ENCODE results near the gene CCBE1. TPM values are rescaled to one million over a fixed set of nuclear protein-coding genes. Genes with fewer than 3 reads are reported as not detected.

CCBE1 gene
- total RNA-seq = 10 to 100 TPM in 1 of 10 donors, 1 to 10 TPM in 6, under 1 TPM in 3; 0.24 to 10.3 (median 2.2) TPM
- polyA plus RNA-seq = under 1 TPM; 0.29 to 0.83 TPM
- long read RNA-seq, donor 1, partial matches to known transcripts = 0 of 2 reads
- long read RNA-seq, donor 1, other reads (novel, unspliced or antisense) = 2 of 2 reads
- long read RNA-seq, donor 2, full-length matches to known transcripts = 13 of 21 reads
- long read RNA-seq, donor 2, partial matches to known transcripts = 2 of 21 reads
- long read RNA-seq, donor 2, other reads (novel, unspliced or antisense) = 6 of 21 reads
- long read RNA-seq, donor 3 = 0 reads

DNA sequence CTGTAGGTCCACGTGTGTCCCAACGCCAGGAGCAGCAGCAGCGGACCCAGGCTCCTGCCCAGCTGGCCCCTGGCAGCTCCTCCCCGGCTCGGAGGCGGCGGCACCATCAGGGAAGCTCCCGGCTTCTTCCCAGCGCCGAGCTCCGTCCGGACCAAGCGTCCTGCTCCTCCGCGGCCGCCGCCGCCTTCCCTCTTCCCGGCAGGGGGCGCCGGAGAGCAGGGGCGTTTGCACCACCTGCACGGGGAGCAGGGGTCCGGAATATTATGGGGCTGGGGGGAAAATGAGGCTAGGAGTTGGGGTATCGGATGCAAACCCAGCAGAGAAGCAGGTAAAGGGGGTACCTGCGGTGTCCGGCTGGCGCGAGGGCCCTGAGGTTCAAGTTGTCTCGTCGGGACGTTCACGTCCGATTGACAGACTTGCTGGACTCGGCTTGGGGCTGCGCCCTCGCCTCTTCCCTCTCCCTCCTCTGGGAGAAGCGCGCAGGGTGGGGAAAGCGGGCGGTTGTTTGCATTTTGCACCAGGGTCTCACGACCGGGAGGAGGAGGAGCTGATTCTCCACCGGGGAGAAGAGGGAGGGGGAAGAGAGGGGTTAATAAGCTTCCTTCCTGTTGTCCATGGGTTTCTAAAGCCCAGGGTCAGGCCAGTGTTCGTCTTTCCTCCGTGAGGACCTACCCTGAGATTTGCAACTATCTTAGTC lies at the start of gene CCBE1:
TSS of gene CCBE1 (minus strand) at position 188 of the 697 bp plus-strand sequence.
- Histone ChIP-seq H3K9me3 (no peaks in the 10 kb centered on the region), H3K36me3 (no peaks in the 10 kb centered on the region), H3K27me3 (peaks cover 8 to 66% (median 45%) of the 10 kb centered on the region in 7 donors), H3K27ac (peak within 1 kb of the TSS in 3 of 10 donors; percentile 6 to 41 (median 12)), H3K4me3 (peak within 1 kb of the TSS; percentile 9 to 69 (median 49)), H3K4me1 (peaks cover 4 to 25% (median 12%) of the 10 kb centered on the region in 9 donors)
- ATAC-seq (peak; percentile 77 to 92 (median 86)), DNase-seq (peak; percentile 15 to 80)
- TF ChIP-seq, protein P1, sequence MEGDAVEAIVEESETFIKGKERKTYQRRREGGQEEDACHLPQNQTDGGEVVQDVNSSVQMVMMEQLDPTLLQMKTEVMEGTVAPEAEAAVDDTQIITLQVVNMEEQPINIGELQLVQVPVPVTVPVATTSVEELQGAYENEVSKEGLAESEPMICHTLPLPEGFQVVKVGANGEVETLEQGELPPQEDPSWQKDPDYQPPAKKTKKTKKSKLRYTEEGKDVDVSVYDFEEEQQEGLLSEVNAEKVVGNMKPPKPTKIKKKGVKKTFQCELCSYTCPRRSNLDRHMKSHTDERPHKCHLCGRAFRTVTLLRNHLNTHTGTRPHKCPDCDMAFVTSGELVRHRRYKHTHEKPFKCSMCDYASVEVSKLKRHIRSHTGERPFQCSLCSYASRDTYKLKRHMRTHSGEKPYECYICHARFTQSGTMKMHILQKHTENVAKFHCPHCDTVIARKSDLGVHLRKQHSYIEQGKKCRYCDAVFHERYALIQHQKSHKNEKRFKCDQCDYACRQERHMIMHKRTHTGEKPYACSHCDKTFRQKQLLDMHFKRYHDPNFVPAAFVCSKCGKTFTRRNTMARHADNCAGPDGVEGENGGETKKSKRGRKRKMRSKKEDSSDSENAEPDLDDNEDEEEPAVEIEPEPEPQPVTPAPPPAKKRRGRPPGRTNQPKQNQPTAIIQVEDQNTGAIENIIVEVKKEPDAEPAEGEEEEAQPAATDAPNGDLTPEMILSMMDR (IDR thresholded peaks at IDR 0.05) = peak; percentile 67 to 87 (median 76)
- intact Hi-C loops (cut with DNase I) = loop anchor here in 3 of 10 donors (5.0 to 10.0 kb wide), 5 partner anchors 50 to 243 kb away; no protein-coding TSS in a partner anchor
- WGBS, 2 donors = 0 to 1% methylated on average over 46 of the region's 46 CpGs

DNA sequence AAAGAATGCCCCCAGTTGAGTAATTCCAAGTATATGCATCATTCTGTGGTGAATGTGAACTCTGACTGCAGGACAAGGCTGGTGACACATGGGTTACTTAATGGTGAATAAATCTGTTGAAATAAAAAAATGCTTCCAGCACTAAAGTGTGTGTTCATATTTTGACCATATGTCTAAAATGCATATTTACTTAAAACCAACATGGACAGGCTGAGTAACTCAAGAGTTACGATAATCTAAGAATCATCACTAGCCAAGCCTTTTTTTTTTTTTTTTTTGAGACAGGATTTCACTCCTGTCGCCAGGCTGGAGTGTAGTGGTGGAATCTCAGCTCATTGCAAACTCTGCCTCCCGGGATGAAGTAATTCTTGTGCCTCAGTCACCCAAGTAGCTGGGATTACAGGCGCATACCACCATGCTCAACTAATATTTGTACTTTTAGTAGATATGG lies 47.1 kb upstream of the CCBE1 start:
- Histone ChIP-seq H3K4me1 (peaks cover 0 to 3% (median 0%) of the 10 kb centered on the region in 9 donors), H3K27me3 (peaks cover 0 to 14% (median 0%) of the 10 kb centered on the region in 7 donors), H3K9me3 (peaks cover 0 to 18% (median under 1%) of the 10 kb centered on the region in 11 donors), H3K36me3 (no peaks in the 10 kb centered on the region), H3K4me3 (no peak overlapping the region), H3K27ac (no peak overlapping the region)
- 64 to 80% methylated on average over 4 of the region's 4 CpGs for whole genome bisulfite sequencing, 2 donors
- intact Hi-C loops (cut with DNase I) = no loop called here
- TF ChIP-seq, protein P1 (IDR thresholded peaks at IDR 0.05) = no peak
- ATAC-seq = no peak
- no peak for DNase-seq

DNA sequence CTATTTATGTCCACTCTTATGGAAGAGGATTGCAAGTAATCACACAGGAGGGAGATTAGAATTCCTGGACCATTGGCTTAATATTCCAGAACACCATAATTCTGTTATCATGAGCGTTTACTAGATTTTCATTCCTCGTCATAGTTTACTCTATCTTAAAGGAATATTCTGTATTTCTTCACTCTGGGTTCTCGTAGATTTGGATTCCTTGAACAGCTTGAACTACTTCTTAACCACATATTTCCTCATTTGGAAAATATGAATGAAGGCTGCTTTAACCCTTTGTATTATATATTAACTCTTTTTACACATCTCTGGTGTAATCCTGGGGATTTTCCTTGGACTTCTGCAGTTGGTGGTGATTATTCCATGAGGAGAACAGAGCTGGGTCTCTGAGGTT lies 46.3 kb upstream of the CCBE1 start:
- intact Hi-C loops (cut with DNase I) = no loop called here

More for the DNA sequence above, 46.3 kb upstream of the CCBE1 start:
- peaks cover 0 to 14% (median 0%) of the 10 kb centered on the region in 7 donors for H3K27me3 ChIP-seq
- H3K4me3 ChIP-seq = no peak overlapping the region
- TF ChIP-seq, protein P1 (IDR thresholded peaks at IDR 0.05) = no peak
- no peak for ATAC-seq
- WGBS, 2 donors = 56 to 61% methylated on average over 3 of the region's 3 CpGs
- DNase-seq = no peak
- peaks cover 0 to 25% (median 7%) of the 10 kb centered on the region in 11 donors for H3K9me3 ChIP-seq
- no peaks in the 10 kb centered on the region for H3K36me3 ChIP-seq
- H3K4me1 ChIP-seq = peaks cover 0 to 3% (median 0%) of the 10 kb centered on the region in 9 donors
- peak overlapping the region in 1 of 10 donors; percentile 24 for H3K27ac ChIP-seq
